Measurements from ENCODE around the gene PTP4A1.
A peak's percentile ranks its signal among the peaks of the same experiment; 100 is the strongest.

PTP4A1 gene

DNA sequence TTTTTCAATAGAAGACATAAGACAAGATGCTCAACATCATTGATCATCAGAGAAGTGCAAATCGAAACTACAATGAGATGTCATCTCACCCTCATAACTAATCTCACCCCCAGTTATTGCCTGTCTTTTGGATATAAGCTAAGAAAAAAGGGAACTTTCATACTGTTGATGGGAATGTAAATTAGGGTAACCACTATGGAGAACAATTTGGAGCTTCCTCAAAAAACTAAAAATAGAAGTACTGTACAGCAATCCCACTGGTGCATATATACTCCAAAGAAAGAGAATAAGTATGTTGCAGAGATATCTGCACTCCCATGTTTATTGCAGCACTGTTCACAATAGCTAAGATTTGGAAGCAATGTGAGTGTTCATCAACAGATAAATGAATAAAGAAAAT lies 37.0 kb downstream of the PTP4A1 start:
- Histone ChIP-seq H3K4me3 (replicated peaks; ENCODE audit: insufficient read depth, low read length) (no peak overlapping the region), H3K27me3 (ENCODE audit: insufficient read depth, poor library complexity, severe bottlenecking) (no peaks in the 10 kb centered on the region), H3K27ac (replicated peaks) (no peak overlapping the region)
- TF ChIP-seq SPI1 (IDR thresholded peaks at IDR 0.05; ENCODE audit: borderline replicate concordance, low read depth), result peak; percentile 35; the same call in 1 of the 2 replicates
- TF ChIP-seq, protein P1, sequence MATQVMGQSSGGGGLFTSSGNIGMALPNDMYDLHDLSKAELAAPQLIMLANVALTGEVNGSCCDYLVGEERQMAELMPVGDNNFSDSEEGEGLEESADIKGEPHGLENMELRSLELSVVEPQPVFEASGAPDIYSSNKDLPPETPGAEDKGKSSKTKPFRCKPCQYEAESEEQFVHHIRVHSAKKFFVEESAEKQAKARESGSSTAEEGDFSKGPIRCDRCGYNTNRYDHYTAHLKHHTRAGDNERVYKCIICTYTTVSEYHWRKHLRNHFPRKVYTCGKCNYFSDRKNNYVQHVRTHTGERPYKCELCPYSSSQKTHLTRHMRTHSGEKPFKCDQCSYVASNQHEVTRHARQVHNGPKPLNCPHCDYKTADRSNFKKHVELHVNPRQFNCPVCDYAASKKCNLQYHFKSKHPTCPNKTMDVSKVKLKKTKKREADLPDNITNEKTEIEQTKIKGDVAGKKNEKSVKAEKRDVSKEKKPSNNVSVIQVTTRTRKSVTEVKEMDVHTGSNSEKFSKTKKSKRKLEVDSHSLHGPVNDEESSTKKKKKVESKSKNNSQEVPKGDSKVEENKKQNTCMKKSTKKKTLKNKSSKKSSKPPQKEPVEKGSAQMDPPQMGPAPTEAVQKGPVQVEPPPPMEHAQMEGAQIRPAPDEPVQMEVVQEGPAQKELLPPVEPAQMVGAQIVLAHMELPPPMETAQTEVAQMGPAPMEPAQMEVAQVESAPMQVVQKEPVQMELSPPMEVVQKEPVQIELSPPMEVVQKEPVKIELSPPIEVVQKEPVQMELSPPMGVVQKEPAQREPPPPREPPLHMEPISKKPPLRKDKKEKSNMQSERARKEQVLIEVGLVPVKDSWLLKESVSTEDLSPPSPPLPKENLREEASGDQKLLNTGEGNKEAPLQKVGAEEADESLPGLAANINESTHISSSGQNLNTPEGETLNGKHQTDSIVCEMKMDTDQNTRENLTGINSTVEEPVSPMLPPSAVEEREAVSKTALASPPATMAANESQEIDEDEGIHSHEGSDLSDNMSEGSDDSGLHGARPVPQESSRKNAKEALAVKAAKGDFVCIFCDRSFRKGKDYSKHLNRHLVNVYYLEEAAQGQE (IDR thresholded peaks at IDR 0.05; ENCODE audit: insufficient replicate concordance, low read depth), result no peak
- no peak for DNase-seq (ENCODE audit: low read depth in 1 of 2, low spot score in 1 of 2)

- TF ChIP-seq POLR2AphosphoS5 (IDR thresholded peaks at IDR 0.05; ENCODE audit: low read depth) (no peak), SPI1 (IDR thresholded peaks at IDR 0.05; ENCODE audit: borderline replicate concordance, low read depth) (no peak), GABPA (IDR thresholded peaks at IDR 0.05; ENCODE audit: low read depth) (no peak), CTCF (IDR thresholded peaks at IDR 0.05; ENCODE audit: insufficient read depth, low read length) (no peak)
- TF ChIP-seq, protein P1 (IDR thresholded peaks at IDR 0.05; ENCODE audit: insufficient replicate concordance, low read depth), result no peak
- no peak overlapping the region for H3K4me3 ChIP-seq (replicated peaks; ENCODE audit: insufficient read depth, low read length)
- no peaks in the 10 kb centered on the region for H3K27me3 ChIP-seq (ENCODE audit: insufficient read depth, poor library complexity, severe bottlenecking)
- no peak for DNase-seq (ENCODE audit: low read depth in 1 of 2, low spot score in 1 of 2)
- no peak overlapping the region for H3K27ac ChIP-seq (replicated peaks)
Measured at GRCh38 chr6:63610944-63611343, 38.7 kb downstream of the PTP4A1 start.

DNA sequence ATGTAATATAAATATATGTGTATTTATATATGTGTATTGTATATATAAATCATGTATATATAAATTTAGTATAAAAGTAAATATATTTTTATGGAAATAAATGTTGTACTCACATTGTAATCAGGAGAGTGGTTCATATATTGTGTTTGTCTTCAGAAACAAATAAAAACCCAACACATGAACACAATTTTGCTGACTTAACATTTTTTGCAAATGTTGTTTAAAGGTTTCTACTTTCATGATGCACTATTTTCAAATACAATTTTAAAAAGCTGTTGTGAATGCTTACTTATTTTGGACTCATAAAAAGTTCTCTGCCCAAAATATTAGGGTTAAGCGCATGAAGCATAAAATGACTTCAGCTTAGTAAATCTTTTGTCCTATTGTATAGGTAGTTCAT lies 39.3 kb downstream of the PTP4A1 start:
- H3K27ac ChIP-seq (replicated peaks), result no peak overlapping the region
- no peak for DNase-seq (ENCODE audit: low read depth in 1 of 2, low spot score in 1 of 2)
- no peak for TF ChIP-seq CTCF (IDR thresholded peaks at IDR 0.05; ENCODE audit: insufficient read depth, low read length)
- no peak for TF ChIP-seq GABPA (IDR thresholded peaks at IDR 0.05; ENCODE audit: low read depth)
- TF ChIP-seq, protein P1 (IDR thresholded peaks at IDR 0.05; ENCODE audit: insufficient replicate concordance, low read depth), result no peak
- TF ChIP-seq SPI1 (IDR thresholded peaks at IDR 0.05; ENCODE audit: borderline replicate concordance, low read depth), result no peak
- TF ChIP-seq POLR2AphosphoS5 (IDR thresholded peaks at IDR 0.05; ENCODE audit: low read depth), result no peak
- no peak overlapping the region for H3K4me3 ChIP-seq (replicated peaks; ENCODE audit: insufficient read depth, low read length)
- H3K27me3 ChIP-seq (ENCODE audit: insufficient read depth, poor library complexity, severe bottlenecking), result no peaks in the 10 kb centered on the region

- TF ChIP-seq SPI1 (IDR thresholded peaks at IDR 0.05; ENCODE audit: borderline replicate concordance, low read depth) (no peak), GABPA (IDR thresholded peaks at IDR 0.05; ENCODE audit: low read depth) (no peak), POLR2AphosphoS5 (IDR thresholded peaks at IDR 0.05; ENCODE audit: low read depth) (no peak), CTCF (IDR thresholded peaks at IDR 0.05; ENCODE audit: insufficient read depth, low read length) (no peak)
- TF ChIP-seq, protein P1 (IDR thresholded peaks at IDR 0.05; ENCODE audit: insufficient replicate concordance, low read depth), result no peak
- Histone ChIP-seq H3K27me3 (ENCODE audit: insufficient read depth, poor library complexity, severe bottlenecking) (no peaks in the 10 kb centered on the region), H3K4me3 (replicated peaks; ENCODE audit: insufficient read depth, low read length) (no peak overlapping the region), H3K27ac (replicated peaks) (no peak overlapping the region)
- DNase-seq (ENCODE audit: low read depth in 1 of 2, low spot score in 1 of 2), result no peak
Measured at GRCh38 chr6:63615590-63615989, 43.3 kb downstream of the PTP4A1 start.
